ENCODE results near the gene MARCHF10. TPM values are rescaled to one million over a fixed set of nuclear protein-coding genes. Genes with fewer than 3 reads are reported as not detected.

Gene MARCHF10
- total and polyA plus RNA-seq, 2 of the 4 experiments (the other 2 are of a cell fraction): 0.18 to 0.74 TPM

- Histone ChIP-seq H3K9ac (ENCODE audit: low read depth, low read length) (no peak overlapping the region), H3K9me1 (ENCODE audit: insufficient read depth, low read length) (peaks cover 19% of the 10 kb centered on the region), H2BK20ac (ENCODE audit: low read depth, low read length) (no peak overlapping the region), H3K4ac (ENCODE audit: low read depth, low read length) (peak overlapping the region; percentile 28; the same call in 1 of the 2 replicates), H3K27me3 (ENCODE audit: control insufficient read depth, insufficient read depth, low read length) (no peaks in the 10 kb centered on the region), H3K79me1 (ENCODE audit: low read depth in 1 of 2, low read length in 2 of 2) (no peaks in the 10 kb centered on the region), H3K4me1 (ENCODE audit: control insufficient read depth, insufficient read depth, low read length) (peaks cover 12% of the 10 kb centered on the region), H3K4me2 (ENCODE audit: low read depth, low read length) (no peak overlapping the region), H2BK5ac (ENCODE audit: low read depth, low read length, poor library complexity, severe bottlenecking) (peak overlapping the region; percentile 75), H3K36me3 (ENCODE audit: control insufficient read depth, insufficient read depth, low read length) (no peaks in the 10 kb centered on the region), H4K5ac (ENCODE audit: low read depth, low read length) (peak overlapping the region; percentile 75), H4K91ac (ENCODE audit: insufficient read depth, low read depth, low read length) (no peak overlapping the region), H2AK9ac (replicated peaks; ENCODE audit: low read depth, low read length, poor library complexity) (peak overlapping the region; percentile 29), H3K27ac (ENCODE audit: insufficient read depth, low read length) (no peak overlapping the region), H2BK120ac (ENCODE audit: low read depth, low read length) (peak overlapping the region; percentile 74), H2BK15ac (ENCODE audit: low read depth, low read length) (0 out of 3 replicates have a peak overlapping the region, but pooled peaks have one; percentile 21), H2AFZ (replicated peaks; ENCODE audit: low read length, poor library complexity) (peak overlapping the region; percentile 39), H3K56ac (ENCODE audit: extremely low read depth, insufficient read depth, low read length) (no peak overlapping the region), H3K9me3 (ENCODE audit: control insufficient read depth, insufficient read depth, low read length) (no peaks in the 10 kb centered on the region), H3K4me3 (ENCODE audit: insufficient read depth, low read depth, low read length) (no peak overlapping the region), H3K23ac (ENCODE audit: low read depth, low read length) (no peak overlapping the region), H2AK5ac (ENCODE audit: low read depth, low read length) (peak overlapping the region; percentile 83), H4K8ac (ENCODE audit: low read depth in 2 of 2, low read length in 2 of 2) (peak overlapping the region in 1 of 2 experiments; percentile 22; a peak in 1 of 4 replicates), H3K18ac (ENCODE audit: low read depth, low read length) (0 out of 2 replicates have a peak overlapping the region, but pooled peaks have one; percentile 39), H3K14ac (replicated peaks; ENCODE audit: low read depth, low read length) (peak overlapping the region; percentile 44), H4K20me1 (ENCODE audit: insufficient read depth, low read length) (no peaks in the 10 kb centered on the region)
- in situ Hi-C loops (cut with MboI; ENCODE audit: low sequenced_read_pairs): no loop called here
- intact Hi-C loops (cut with micrococcal nuclease): no loop called here
- 94% methylated on average over 13 of the region's 23 CpGs; no CpG with 5 or more reads in 1 of the 2 experiments for WGBS, 2 experiments (ENCODE audit: extremely low coverage in 2 of 2, insufficient read length in 1 of 2)
- no peak for ATAC-seq (ENCODE audit: low read depth)
- dilution Hi-C loops (cut with HindIII; ENCODE audit: low sequenced_read_pairs, unreplicated experiment): no loop called here
- ChIA-PET POLR2A (ENCODE audit: unreplicated experiment) (no interaction called here), CTCF (no interaction called here)
- no peak for DNase-seq
- BruUV-seq (replicated peaks): no TSS peak
- TF ChIP-seq MXI1 (IDR thresholded peaks at IDR 0.05; ENCODE audit: borderline replicate concordance, low read depth, low read length) (no peak), FOS (IDR thresholded peaks at IDR 0.05; ENCODE audit: low read depth, low read length) (no peak), CHD1 (IDR thresholded peaks at IDR 0.05; ENCODE audit: low read depth, low read length) (no peak), BHLHE40 (IDR thresholded peaks at IDR 0.05; ENCODE audit: low read depth, low read length) (no peak), MAFK (IDR thresholded peaks at IDR 0.05; ENCODE audit: low read depth, low read length) (no peak), ELK1 (IDR thresholded peaks at IDR 0.05; ENCODE audit: borderline replicate concordance, low read depth, low read length) (no peak), NFE2L2 (IDR thresholded peaks at IDR 0.05; ENCODE audit: low read depth, low read length) (no peak), CEBPB (IDR thresholded peaks at IDR 0.05; ENCODE audit: low read depth, low read length) (no peak), RFX5 (IDR thresholded peaks at IDR 0.05; ENCODE audit: low read depth, low read length) (no peak), MAZ (IDR thresholded peaks at IDR 0.05; ENCODE audit: borderline replicate concordance, low read depth, low read length) (no peak), SMC3 (IDR thresholded peaks at IDR 0.05; ENCODE audit: low read depth, low read length) (no peak), USF2 (IDR thresholded peaks at IDR 0.05; ENCODE audit: low read depth, low read length) (no peak), CTCF (conservative IDR thresholded peaks at IDR 0.05; ENCODE audit: low read depth, low read length) (no peak), POLR2A (IDR thresholded peaks at IDR 0.05; ENCODE audit: low read depth, low read length) (no peak), RCOR1 (IDR thresholded peaks at IDR 0.05; ENCODE audit: insufficient replicate concordance, low read length) (no peak)
Measured at GRCh38 chr17:62716834-62717588, 91.1 kb downstream of the MARCHF10 start.

Measured in IMR-90 (cell line).